HG02840 (cell line): Measurements from ENCODE around the gene PEAK3.
A peak's percentile ranks its signal among the peaks of the same experiment; 100 is the strongest.

Experiments
- ATAC-seq: cut with Tn5 transposase; IDR thresholded peaks from one replicate; pipeline ENCODE4 v1.9.1; 2021; ENCODE audit warnings: mild to moderate bottlenecking, moderate library complexity, moderate number of reproducible peaks; ENCODE audit not compliant: unreplicated experiment, low FRiP score

Gene PEAK3

GRCh38 chr19:2282062-2282861 is at the start of gene PEAK3:
TSS of gene PEAK3 (minus strand) at chr19:2282175. CDS start at chr19:2280931, 1,244 bp downstream.
- no peak for ATAC-seq

DNA sequence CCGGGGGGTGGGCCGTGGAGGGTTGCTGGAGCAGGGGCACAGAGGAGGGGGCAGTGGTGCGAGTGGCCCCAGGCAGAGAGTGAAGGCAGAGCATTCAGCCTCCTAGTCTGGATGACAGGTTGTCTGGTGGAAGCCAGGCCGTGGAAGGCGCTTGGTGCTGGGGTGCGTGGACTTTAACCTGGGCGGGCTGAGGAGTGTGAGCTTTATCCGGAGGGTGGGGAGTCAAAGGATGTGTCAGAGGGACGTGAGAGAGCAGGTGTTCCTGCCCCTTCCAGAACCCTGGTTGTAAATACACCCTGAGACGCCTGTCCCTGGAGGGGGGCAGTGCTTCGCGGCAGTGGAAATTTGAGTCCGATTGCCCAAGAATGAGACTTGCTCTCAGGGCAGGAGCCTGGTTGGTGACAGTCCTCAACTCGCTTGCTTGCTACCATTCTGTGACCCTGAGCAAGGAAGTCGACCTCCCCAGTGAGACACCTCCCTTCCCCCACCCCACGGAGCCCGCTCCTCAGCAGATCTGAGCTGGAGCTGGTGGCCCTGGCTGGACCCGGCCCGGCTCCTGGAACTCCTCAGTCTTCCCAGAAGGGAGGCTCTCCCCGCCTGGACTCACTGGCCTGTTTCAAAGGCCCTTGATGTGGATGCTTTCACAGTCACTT is 48.8 kb upstream of the PEAK3 start:
- no peak for ATAC-seq

DNA sequence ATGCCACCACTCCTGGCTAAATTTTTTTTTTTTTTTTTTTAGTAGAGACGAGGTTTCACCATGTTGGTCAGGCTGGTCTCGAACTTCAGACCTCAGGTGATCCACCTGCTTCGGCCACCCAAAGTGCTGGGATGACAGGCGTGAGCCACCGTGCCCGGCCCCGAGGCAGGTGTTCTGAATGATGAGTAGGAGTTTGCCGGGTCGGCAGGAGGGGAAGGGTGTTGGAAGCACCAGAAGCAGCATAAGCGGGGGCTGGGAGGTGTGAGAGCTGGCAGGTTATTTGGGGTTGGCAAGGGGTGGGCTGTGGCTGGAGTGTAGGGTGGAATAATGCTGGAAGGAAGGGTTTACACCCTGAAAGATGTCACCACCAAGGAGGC is 48.3 kb upstream of the PEAK3 start:
- no peak for ATAC-seq

DNA sequence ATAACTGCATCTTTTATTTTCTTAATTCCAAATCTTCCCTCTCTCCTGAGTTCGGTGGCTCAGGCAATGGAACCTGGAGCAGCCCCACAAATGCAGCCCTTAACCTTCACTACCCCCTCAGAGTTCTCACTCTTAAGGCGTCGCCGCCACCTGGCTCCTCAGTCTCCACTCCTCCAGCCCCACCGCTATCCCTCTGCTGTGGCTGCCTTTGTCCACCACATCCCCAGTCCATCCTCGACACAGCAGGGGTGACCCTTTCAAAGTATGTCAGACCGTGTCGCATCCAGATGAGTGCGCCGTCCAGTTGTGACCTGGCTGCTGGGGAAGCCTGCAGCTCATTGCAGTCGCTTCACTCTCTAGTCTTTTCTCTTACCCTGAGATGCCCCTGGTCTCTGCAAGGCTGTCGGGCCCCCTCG is 47.5 kb upstream of the PEAK3 start:
- ATAC-seq: no peak

DNA sequence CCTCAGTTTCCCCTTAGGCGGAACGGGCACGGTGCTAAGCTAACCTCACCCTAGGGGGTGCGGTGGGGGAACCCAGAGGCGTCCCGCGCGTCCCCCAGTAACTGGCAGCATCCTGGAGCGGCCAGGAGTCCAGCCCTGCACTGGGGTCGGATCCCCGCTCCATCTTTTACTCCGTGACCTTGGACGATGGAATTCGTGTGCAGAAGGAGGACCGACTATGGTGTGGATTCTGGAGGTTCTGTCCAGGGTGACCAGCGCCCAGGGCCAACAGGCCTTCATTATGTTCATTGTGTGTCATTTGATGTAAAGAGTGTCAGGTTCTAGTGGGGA is 47.1 kb upstream of the PEAK3 start:
- ATAC-seq: no peak

DNA sequence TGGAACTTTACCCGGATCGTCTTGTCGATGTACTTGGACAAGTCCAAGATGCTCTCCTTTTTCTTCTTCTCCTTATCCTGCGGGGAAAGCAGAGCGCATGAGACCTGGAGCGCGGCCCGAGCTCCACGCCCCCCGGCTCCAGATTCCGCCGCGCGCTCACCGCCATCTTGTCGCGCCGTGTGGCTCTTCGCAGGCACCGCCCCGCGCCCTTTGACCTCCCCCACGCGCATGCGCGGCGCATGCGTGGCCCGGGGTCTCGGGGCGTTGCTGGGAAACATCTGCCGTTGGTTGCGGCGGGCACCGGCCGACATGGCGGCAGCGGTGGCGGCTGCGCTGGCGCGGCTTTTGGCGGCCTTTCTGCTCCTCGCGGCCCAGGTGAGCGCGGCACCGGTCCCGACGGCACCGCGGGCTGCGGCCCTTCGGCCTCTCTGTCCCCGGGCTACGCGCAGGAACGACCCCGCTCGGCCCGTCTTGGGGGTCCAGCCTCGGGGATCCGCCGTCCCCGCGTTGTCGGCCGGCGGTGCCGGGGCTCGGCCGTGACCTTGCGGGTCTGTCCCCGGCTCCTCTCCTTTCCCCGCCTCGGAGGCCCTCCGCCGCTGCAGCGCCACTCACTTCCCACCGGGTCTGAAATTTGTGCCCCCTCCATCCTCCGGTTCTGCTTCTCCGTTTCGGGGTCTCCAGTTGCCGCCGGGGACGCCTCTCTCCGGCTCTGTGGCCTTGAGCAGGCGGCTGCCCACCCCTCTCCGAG is 46.6 kb upstream of the PEAK3 start, which contains the start of the genes LSM7 and SPPL2B:
Gene LSM7 (minus strand): TSS at position 186 of the 748 bp plus-strand sequence. CDS start 20 bp downstream, at position 166.
Gene SPPL2B (plus strand): TSS at position 284 of the 748 bp plus-strand sequence. CDS start 26 bp downstream, at position 310.
- peak; percentile 59 for ATAC-seq

GRCh38 chr19:2327773-2328400 is 45.9 kb upstream of the PEAK3 start:
- ATAC-seq: no peak

- ATAC-seq: no peak
These were observed 44.9 kb upstream of the PEAK3 start for GRCh38 chr19:2326699-2327360.

DNA sequence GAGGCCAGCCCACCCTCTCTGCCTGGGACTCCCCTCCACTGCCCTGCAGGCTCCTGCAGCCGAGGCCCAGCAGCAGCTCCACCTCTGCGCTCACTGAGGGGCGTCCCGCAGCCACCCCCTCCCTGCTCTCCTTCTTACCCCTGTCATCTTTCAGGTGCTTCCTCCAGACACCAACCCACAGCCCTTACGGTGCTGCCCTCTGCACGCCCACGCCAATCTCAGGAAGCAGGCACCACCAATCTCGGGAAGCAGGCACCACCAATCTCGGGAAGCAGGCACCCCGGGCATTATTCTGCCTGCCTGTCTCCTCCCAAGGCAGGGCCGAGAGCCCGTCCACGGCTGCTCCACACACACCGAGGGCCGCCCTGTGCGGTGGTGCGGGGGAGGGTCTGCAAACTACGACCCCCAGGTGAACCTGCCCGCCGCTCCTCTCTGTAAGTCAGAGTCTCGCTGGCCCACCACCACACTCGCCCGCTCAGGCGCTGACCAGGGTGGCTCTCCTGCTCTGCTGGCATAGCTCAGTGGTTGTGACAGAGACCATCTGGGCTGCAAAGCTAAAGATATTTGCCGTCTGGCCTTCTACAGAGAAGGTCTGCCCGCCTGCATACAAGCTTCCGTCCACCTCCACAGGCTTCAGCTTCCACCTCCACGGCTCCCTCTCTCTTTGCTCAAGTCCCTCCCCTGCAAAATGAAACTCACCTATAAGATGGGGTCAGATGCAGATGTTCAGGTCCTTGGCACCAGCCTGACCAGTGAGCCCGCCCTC is 43.5 kb upstream of the PEAK3 start:
- ATAC-seq: no peak

GRCh38 chr19:2324220-2324948 is 42.4 kb upstream of the PEAK3 start:
- no peak for ATAC-seq

DNA sequence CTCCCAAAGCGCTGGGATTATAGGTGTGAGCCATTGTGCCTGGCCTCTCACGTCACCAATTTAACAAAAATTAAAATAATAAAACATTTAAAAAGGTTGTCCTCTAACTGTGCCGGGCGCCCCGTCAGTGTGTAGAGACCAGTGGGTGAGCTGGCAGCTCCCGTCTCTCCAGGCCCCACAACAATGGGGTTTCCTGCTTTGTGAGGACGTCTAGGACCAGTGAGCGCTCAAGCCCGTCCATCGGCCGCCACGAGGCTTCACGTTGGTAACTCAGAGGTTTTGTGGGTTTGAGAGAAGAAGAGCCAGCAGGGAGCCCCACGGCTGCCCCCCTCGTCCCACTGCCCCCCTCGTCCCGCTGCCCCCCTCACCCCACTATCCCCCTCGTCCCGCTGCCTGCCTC is 41.7 kb upstream of the PEAK3 start:
- no peak for ATAC-seq

DNA sequence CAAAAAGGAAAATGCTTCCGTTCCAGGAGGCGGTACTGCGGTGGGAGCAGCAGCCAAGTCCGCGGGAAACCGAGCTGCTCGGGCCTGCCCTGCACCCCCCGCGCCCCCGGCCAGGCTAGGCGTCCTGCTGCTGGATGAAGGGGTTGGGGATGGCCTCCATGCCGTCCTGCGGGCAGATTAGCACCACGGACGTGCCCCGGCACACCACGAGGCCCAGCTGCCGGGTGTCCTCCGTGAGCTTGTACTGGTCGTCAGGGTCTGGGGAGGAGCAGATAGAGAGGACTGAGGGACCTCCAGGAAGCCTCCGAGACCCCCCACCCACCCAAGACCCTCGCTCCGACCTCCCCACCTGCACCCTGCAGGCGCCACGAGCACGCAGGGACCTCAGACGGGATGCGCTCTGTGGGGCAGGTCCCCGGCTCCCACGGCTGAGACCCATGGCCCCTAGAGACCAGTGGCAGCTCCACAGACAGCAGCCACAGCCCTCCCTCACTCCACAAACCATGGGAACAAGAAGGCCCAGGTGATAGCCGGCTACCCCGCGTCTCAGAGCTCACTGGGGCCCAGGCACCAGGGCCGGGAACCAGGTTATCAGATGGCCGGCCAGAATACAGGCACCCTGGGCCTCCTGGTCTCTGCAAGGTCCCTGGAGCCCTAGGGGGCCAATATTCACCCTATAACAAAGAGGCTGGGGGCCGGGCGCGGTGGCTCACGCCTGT is 39.7 kb upstream of the PEAK3 start:
- ATAC-seq: no peak

DNA sequence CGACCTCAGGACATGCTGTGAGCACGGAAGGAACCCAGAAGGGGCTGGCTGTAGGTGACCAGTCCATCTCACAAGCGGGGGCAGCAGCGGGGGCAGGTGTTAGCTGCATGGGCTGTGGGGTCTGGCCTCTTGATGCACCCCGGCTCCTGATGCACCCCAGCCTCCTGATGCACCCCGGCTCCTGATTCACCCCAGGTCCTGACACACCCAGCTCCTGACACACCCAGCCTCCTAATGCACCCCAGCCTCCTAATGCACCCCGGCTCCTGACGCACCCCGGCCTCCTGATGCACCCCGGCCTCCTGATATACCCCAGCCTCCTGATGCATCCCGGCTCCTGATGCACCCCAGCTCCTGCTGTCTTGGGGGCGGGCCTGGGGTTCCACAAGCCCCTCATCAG is 39.0 kb upstream of the PEAK3 start:
- ATAC-seq: no peak

DNA sequence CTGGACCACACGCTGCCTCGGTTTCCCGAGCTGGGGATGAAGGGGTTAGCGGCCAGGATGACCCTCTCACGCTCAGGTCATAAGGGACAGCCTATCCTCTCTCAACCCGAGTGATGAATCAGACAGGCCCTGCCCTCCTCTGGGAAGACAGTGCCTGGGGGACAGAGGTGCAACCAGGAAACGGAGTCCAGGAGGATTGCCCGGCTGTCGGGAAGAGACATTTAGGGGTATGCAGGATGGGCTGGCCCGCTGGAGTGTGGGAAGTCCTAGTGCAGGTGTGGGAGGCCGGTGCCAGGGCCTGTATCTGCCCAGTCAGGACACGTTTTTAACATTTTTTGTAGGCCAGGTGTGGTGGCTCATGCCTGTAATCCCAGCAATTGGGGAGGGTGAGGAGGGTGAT is 38.1 kb upstream of the PEAK3 start:
- ATAC-seq: no peak

DNA sequence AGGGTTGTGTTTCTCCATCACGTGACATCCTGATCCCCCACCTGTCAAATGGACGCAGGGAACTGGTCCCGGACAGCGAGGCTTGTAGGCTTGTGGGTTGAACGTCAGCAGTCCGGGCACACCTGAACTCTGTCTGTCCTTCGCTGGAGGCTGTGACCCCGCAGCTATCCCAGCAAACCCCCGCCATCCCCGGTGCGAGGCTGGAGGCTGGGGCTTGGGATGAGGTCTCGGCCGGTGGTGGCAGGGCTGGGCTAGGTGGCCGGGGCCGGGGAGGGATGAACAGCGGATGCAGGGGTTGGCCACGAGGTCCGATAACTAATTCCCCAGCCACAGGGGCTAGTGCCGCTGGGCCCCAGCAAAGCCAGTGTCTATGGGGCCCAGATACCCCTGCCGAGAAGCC is 37.6 kb upstream of the PEAK3 start:
- no peak for ATAC-seq

GRCh38 chr19:2318923-2319322 is 36.9 kb upstream of the PEAK3 start:
- ATAC-seq: no peak

DNA sequence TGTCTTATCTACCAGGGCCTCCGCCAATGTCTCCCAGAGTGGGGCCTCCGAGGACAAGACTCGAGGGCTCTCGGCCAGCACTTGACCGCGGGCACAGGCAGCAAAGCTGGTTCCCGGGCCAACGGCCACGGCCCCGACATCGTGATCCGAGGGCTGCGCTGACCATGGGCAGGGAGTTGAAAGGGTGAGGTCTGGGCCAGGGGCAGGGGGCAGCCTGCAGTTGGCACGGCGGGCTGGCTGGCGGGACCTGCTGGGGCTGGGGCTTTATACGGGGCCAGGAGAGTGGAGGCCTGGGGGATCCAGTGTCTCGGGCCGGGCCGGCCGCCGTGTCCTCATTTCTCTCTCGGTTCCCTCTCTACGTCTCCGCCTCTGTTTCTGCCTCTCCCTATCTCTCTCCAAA is 35.8 kb upstream of the PEAK3 start:
- ATAC-seq: no peak

GRCh38 chr19:2317300-2317699 is 35.3 kb upstream of the PEAK3 start:
- ATAC-seq: no peak
